H1 (cell line): ENCODE data around the gene BZW2. TPM values are rescaled to one million over a fixed set of nuclear protein-coding genes. Genes with fewer than 3 reads are reported as not detected.

ENCODE experiments used
- CTCF ChIA-PET: fragments of 300-600 bp; sonication (Branson Sonifier 250); formaldehyde crosslinking; loops from one replicate; lab custom pipeline; 2021; ENCODE audit not compliant: partially characterized antibody; lab: Charles Lee
- POLR2A ChIA-PET: fragments of 300-600 bp; sonication (Branson Sonifier 250); formaldehyde crosslinking; loops from one replicate; lab custom pipeline; 2021; ENCODE audit warnings: inconsistent platforms; ENCODE audit not compliant: partially characterized antibody; lab: Charles Lee
- DNase-seq, 2 experiments: peaks; one replicate each; pipeline versions ENCODE4 v3.0.0 to v3.0.0-alpha.2; 2010 to 2022; ENCODE audit warnings: low spot score in 2 of 2, low read depth in 1 of 2, mixed read lengths in 1 of 2
- FAIRE-seq: peaks from 2 replicates; lab custom pipeline; 2011; peaks lifted over from hg19 to GRCh38; lab: Jason Lieb, UNC
- H2AFZ ChIP-seq: 2 replicates; pipeline ENCODE4 v1.8.1; 2012; ENCODE audit warnings: low read length, inconsistent platforms
- H2AK5ac ChIP-seq: 2 replicates; pipeline ENCODE4 v1.6.1; 2013; ENCODE audit warnings: low read depth, low read length
- H2BK120ac ChIP-seq: replicated peaks from 2 replicates; pipeline ENCODE3; 2013; ENCODE audit warnings: low read depth, low read length, inconsistent platforms
- H2BK12ac ChIP-seq: 2 replicates; pipeline ENCODE4 v1.6.1; 2013; ENCODE audit warnings: low read depth, low read length
- H2BK15ac ChIP-seq: 2 replicates; pipeline ENCODE4 v1.6.1; 2013; ENCODE audit warnings: low read length
- H2BK20ac ChIP-seq: 2 replicates; pipeline ENCODE4 v1.6.1; 2013; ENCODE audit warnings: low read length
- H2BK5ac ChIP-seq: 2 replicates; pipeline ENCODE4 v1.6.1; 2013; ENCODE audit warnings: low read depth, low read length
- H3K14ac ChIP-seq: 2 replicates; pipeline ENCODE4 v1.6.1; 2013; ENCODE audit warnings: inconsistent platforms; ENCODE audit not compliant: insufficient read length
- H3K18ac ChIP-seq: 2 replicates; pipeline ENCODE4 v1.6.1; 2013; ENCODE audit warnings: low read length; ENCODE audit errors: extremely low read depth
- H3K23ac ChIP-seq: 2 replicates; pipeline ENCODE4 v1.6.1; 2013; ENCODE audit warnings: inconsistent platforms; ENCODE audit not compliant: insufficient read length
- H3K23me2 ChIP-seq: 2 replicates; pipeline ENCODE4 v1.6.1; 2013; ENCODE audit warnings: low read depth, low read length
- H3K27ac ChIP-seq: 2 replicates; pipeline ENCODE4 v1.6.1; 2011; ENCODE audit warnings: low read depth, low read length, inconsistent platforms
- H3K27me3 ChIP-seq, 4 experiments: replicated peaks in 1 of 4; 1 replicate in 1 of 4; 2 replicates in 3 of 4; pipeline versions ENCODE4 v1.6.1 to v1.8.1; 2011 to 2013; ENCODE audit warnings: low read length in 3 of 4, mild to moderate bottlenecking in 3 of 4, inconsistent platforms in 2 of 4, mixed read lengths in 2 of 4, moderate library complexity in 1 of 4; ENCODE audit not compliant: control insufficient read depth in 3 of 4, insufficient read depth in 3 of 4; ENCODE audit errors: extremely low read depth in 1 of 4
- H3K36me3 ChIP-seq, 4 experiments: 2 replicates each; pipeline versions ENCODE4 v1.6.1 to v1.8.1; 2011 to 2013; ENCODE audit warnings: mild to moderate bottlenecking in 4 of 4, low read length in 3 of 4, moderate library complexity in 2 of 4, control low read depth in 1 of 4, inconsistent platforms in 1 of 4; ENCODE audit not compliant: insufficient read depth in 4 of 4, control insufficient read depth in 2 of 4
- H3K4ac ChIP-seq: replicated peaks from 2 replicates; pipeline ENCODE3; 2013; ENCODE audit warnings: low read length, low read depth, mixed read lengths, inconsistent platforms; ENCODE audit not compliant: insufficient read length
- H3K4me1 ChIP-seq, 4 experiments: replicated peaks in 1 of 4; 1 replicate in 1 of 4; 2 replicates in 3 of 4; pipeline versions ENCODE4 v1.6.1 to v1.8.1; 2011 to 2013; ENCODE audit warnings: low read length in 3 of 4, inconsistent platforms in 2 of 4, mixed read lengths in 1 of 4; ENCODE audit not compliant: insufficient read depth in 4 of 4, control insufficient read depth in 3 of 4
- H3K4me2 ChIP-seq, 2 experiments: 2 replicates each; pipeline versions ENCODE4 v1.6.1 to v1.8.1; 2011 to 2013; ENCODE audit warnings: low read depth in 2 of 2, low read length in 2 of 2, control low read depth in 1 of 2, inconsistent platforms in 1 of 2, mild to moderate bottlenecking in 1 of 2; ENCODE audit not compliant: insufficient read depth in 1 of 2
- H3K4me3 ChIP-seq, 4 experiments: fragments of 200-600, 300-600 bp in 1 of 4; sonication (generic), shearing (Covaris generic), sonication (Bioruptor Twin) in 1 of 4; 2 replicates each; pipeline versions ENCODE4 v1.5.1 to v1.8.1; 2011 to 2016; ENCODE audit warnings: low read length in 4 of 4, low read depth in 3 of 4, control low read depth in 2 of 4, inconsistent platforms in 2 of 4, mild to moderate bottlenecking in 2 of 4, mixed read lengths in 1 of 4, moderate library complexity in 1 of 4; ENCODE audit not compliant: insufficient read depth in 2 of 4; ENCODE audit errors: extremely low read depth in 1 of 4
- H3K56ac ChIP-seq: replicated peaks from 2 replicates; pipeline ENCODE3; 2013; ENCODE audit warnings: low read depth, mild to moderate bottlenecking, mixed read lengths, low read length, inconsistent platforms; ENCODE audit not compliant: insufficient read length
- H3K79me1 ChIP-seq: 2 replicates; pipeline ENCODE4 v1.6.1; 2013; ENCODE audit warnings: low read depth, low read length, control low read depth
- H3K79me2 ChIP-seq, 2 experiments: 2 replicates each; pipeline versions ENCODE4 v1.6.1 to v1.8.1; 2012 to 2013; ENCODE audit warnings: low read length in 2 of 2, mild to moderate bottlenecking in 2 of 2, inconsistent platforms in 1 of 2; ENCODE audit not compliant: insufficient read depth in 2 of 2, control insufficient read depth in 1 of 2
- H3K9ac ChIP-seq, 4 experiments: replicated peaks in 1 of 4; 1 replicate in 1 of 4; 2 replicates in 3 of 4; pipeline versions ENCODE4 v1.6.1 to v1.8.1; 2011 to 2013; ENCODE audit warnings: low read depth in 3 of 4, low read length in 3 of 4, control low read depth in 2 of 4, mild to moderate bottlenecking in 2 of 4, moderate library complexity in 2 of 4, inconsistent platforms in 1 of 4; ENCODE audit errors: extremely low read depth in 1 of 4
- H3K9me3 ChIP-seq, 2 experiments: 2 replicates each; pipeline versions ENCODE4 v1.6.1 to v1.8.1; 2012 to 2013; ENCODE audit warnings: mild to moderate bottlenecking in 2 of 2, moderate library complexity in 2 of 2, control low read depth in 1 of 2, inconsistent platforms in 1 of 2, low read depth in 1 of 2, low read length in 1 of 2, mixed read lengths in 1 of 2; ENCODE audit not compliant: insufficient read depth in 2 of 2
- H4K20me1 ChIP-seq, 2 experiments: replicated peaks in 1 of 2; 2 replicates each; pipeline versions ENCODE3 to v1.8.1; 2011 to 2013; ENCODE audit warnings: inconsistent platforms in 2 of 2, low read length in 2 of 2, mild to moderate bottlenecking in 1 of 2; ENCODE audit not compliant: insufficient read depth in 2 of 2, control insufficient read depth in 1 of 2
- H4K5ac ChIP-seq: 2 replicates; pipeline ENCODE4 v1.6.1; 2013; ENCODE audit warnings: low read length, low read depth, mixed read lengths, inconsistent platforms; ENCODE audit not compliant: insufficient read length
- H4K8ac ChIP-seq: 2 replicates; pipeline ENCODE4 v1.8.0; 2013; ENCODE audit warnings: mild to moderate bottlenecking, moderate library complexity, low read length, inconsistent platforms; ENCODE audit not compliant: insufficient read depth; ENCODE audit errors: extremely low read depth
- H4K91ac ChIP-seq: replicated peaks from 2 replicates; pipeline ENCODE3; 2013; ENCODE audit warnings: low read length, mixed read lengths, inconsistent platforms; ENCODE audit not compliant: insufficient read length
- FOSL1 ChIP-seq: IDR thresholded peaks from 2 replicates; pipeline ENCODE4 v1.6.1; 2011; ENCODE audit warnings: mild to moderate bottlenecking, low read depth, low read length, moderate library complexity; ENCODE audit not compliant: insufficient read depth
- SP4 ChIP-seq: IDR thresholded peaks from 2 replicates; pipeline ENCODE4 v1.6.1; 2012; ENCODE audit warnings: low read length, inconsistent platforms
- polyA plus RNA-seq, 7 experiments: library from polyadenylated mRNA; depleted of rRNA in 3 of 7; stranded (reverse) in 5 of 7; unstranded in 2 of 7; fragments of >200 nt in 5 of 7; fragments of 200-250 nt in 2 of 7; gene quantifications; 1 replicate in 5 of 7; 2 replicates in 1 of 7; 4 replicates in 1 of 7; pipeline versions ENCODE4 v1.2.1 to v1.2.3, GENCODE V29; 2011 to 2013; ENCODE audit warnings: missing spikeins in 2 of 7, mixed read lengths in 2 of 7
- total RNA-seq: library from RNA; stranded (reverse); fragmentation: NEBNext Ultra II Directional; extraction: Animal tissue kit (Norgen Biotek cat#: 25700); gene quantifications from 2 replicates; pipeline ENCODE4 v1.2.1, GENCODE V29; 2021

The BZW2 gene
- total and polyA plus RNA-seq, 2 of the 8 experiments (the other 6 are each of a cell fraction or from before 2014, with no cell fraction given) = 32.3 to 103 TPM

DNA sequence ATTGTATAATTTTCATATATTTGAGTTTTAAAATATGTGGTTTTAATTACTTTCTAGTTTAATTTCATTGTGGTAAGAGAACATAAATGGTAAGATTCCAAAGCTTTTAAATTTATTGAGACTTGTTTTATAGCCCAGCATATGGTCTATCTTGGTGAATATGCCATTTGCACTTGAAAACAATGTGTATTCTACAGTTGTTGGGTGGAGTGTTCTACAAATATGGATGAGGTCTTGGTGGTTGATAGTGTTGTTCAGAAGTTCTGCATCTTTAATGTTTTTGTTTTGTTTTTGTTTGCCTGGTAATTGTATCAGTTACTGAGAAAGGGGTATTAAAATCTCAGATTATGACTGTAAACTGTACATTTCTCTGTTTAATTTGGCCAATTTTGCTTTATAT is 69.9 kb downstream of the BZW2 start:
- Histone ChIP-seq H2BK120ac (no peak overlapping the region), H3K23ac (no peak overlapping the region), H2AFZ (no peak overlapping the region), H3K36me3 (no peaks in the 10 kb centered on the region), H3K14ac (no peak overlapping the region), H3K9me3 (no peaks in the 10 kb centered on the region), H3K27ac (no peak overlapping the region), H4K91ac (no peak overlapping the region), H3K18ac (no peak overlapping the region), H3K4ac (no peak overlapping the region), H3K4me3 (no peak overlapping the region), H3K27me3 (no peaks in the 10 kb centered on the region), H3K23me2 (no peaks in the 10 kb centered on the region), H2AK5ac (no peak overlapping the region), H3K4me1 (no peaks in the 10 kb centered on the region), H3K79me2 (no peaks in the 10 kb centered on the region), H2BK15ac (no peak overlapping the region), H4K20me1 (no peaks in the 10 kb centered on the region), H3K4me2 (no peak overlapping the region), H2BK12ac (no peak overlapping the region), H2BK5ac (no peak overlapping the region), H2BK20ac (no peak overlapping the region), H3K56ac (no peak overlapping the region), H3K79me1 (no peaks in the 10 kb centered on the region), H3K9ac (no peak overlapping the region), H4K5ac (no peak overlapping the region), H4K8ac (no peak overlapping the region)
- CTCF ChIA-PET = interaction anchor here (0.8 kb wide), 1 partner anchor 1368 kb away, joined by 4 read pairs; no protein-coding TSS in a partner anchor
- POLR2A ChIA-PET = interaction anchor here (0.7 kb wide), 1 partner anchor 28 kb away, joined by 3 read pairs; no protein-coding TSS in a partner anchor
- no peak for FAIRE-seq
- no peak for DNase-seq
- TF ChIP-seq SP4 = no peak
- TF ChIP-seq FOSL1 = no peak
